ENCODE data around the gene CDC5L.
"Not testable (repeated sequence)": the region's sequence is repeated elsewhere in the genome, so short reads cannot be mapped to it uniquely, and the experiment has no call there.

Gene CDC5L

DNA sequence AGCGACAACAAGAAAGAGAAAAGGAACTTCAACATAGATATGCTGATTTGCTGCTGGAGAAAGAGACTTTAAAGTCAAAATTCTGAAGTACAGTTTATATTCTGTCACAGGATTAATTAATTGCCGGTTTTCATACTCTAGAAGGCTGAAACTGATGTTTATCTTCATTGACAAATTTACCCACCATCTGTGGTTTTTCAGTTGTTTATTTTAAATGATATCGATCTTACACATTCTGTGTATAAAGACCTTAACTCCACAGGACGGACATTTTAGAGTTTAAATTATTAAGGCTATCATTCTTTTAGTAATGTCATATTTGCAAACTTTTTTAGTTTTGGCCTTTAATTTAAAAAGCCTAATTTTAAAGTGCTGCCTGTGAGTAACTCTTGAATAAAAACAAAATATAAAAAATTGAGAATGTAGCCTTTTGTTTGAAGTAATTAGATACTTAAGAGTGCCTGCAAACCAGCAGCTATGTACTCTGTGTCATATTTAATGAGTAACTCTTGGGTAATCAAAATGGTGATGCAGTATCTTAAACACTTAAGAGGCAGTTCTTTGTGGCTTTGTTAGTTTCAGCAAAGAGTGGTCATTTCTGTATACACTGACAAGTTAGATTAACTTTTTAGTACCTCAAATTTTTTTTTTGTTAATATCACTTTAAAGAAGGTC, 59.3 kb downstream of the CDC5L start:
- WGBS, 2 experiments: 93 to 100% methylated on average over 2 to 3 of the region's 4 CpGs
- Histone ChIP-seq H3K27ac (ENCODE audit: insufficient read depth, low read depth, low read length, poor library complexity, severe bottlenecking) (no peak overlapping the region), H3K9me3 (ENCODE audit: control insufficient read depth, low read length) (no peaks in the 10 kb centered on the region), H3K36me3 (ENCODE audit: control insufficient read depth, insufficient read depth, low read length) (peaks cover 23% of the 10 kb centered on the region), H3K4me1 (ENCODE audit: control insufficient read depth, insufficient read depth, low read length) (no peaks in the 10 kb centered on the region), H3K27me3 (ENCODE audit: control insufficient read depth, insufficient read depth, low read length, poor library complexity, severe bottlenecking) (no peaks in the 10 kb centered on the region), H3K4me3 (ENCODE audit: insufficient read depth, low read depth, low read length) (no peak overlapping the region)

DNA sequence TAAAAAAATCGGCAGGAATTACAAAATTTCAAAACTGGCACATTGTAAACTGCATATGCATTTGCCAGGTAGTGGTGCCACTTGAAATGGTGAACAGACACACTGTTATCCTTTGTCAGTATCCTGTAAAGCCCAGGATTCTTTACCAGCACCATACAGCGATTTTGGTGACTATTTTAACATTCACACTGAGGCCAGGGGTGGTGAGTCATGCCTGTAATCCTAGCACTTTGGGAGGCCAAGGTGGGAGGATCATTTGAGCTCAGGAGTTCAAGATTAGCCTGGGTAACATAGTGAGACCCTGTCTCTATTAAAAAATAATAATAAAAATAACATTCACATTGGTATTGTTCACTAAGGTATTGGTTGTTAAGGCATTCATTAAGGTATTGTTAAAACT, 61.7 kb downstream of the CDC5L start:
- H3K9me3 ChIP-seq (ENCODE audit: control insufficient read depth, low read length); H3K27me3 ChIP-seq (ENCODE audit: control insufficient read depth, insufficient read depth, low read length, poor library complexity, severe bottlenecking); H3K4me3 ChIP-seq (ENCODE audit: insufficient read depth, low read depth, low read length); H3K27ac ChIP-seq (ENCODE audit: insufficient read depth, low read depth, low read length, poor library complexity, severe bottlenecking); H3K4me1 ChIP-seq (ENCODE audit: control insufficient read depth, insufficient read depth, low read length): not testable (repeated sequence)
- H3K36me3 ChIP-seq (ENCODE audit: control insufficient read depth, insufficient read depth, low read length): peaks cover 11% of the 10 kb centered on the region
- WGBS, 2 experiments: 92 to 94% methylated on average over 2 of the region's 2 CpGs

DNA sequence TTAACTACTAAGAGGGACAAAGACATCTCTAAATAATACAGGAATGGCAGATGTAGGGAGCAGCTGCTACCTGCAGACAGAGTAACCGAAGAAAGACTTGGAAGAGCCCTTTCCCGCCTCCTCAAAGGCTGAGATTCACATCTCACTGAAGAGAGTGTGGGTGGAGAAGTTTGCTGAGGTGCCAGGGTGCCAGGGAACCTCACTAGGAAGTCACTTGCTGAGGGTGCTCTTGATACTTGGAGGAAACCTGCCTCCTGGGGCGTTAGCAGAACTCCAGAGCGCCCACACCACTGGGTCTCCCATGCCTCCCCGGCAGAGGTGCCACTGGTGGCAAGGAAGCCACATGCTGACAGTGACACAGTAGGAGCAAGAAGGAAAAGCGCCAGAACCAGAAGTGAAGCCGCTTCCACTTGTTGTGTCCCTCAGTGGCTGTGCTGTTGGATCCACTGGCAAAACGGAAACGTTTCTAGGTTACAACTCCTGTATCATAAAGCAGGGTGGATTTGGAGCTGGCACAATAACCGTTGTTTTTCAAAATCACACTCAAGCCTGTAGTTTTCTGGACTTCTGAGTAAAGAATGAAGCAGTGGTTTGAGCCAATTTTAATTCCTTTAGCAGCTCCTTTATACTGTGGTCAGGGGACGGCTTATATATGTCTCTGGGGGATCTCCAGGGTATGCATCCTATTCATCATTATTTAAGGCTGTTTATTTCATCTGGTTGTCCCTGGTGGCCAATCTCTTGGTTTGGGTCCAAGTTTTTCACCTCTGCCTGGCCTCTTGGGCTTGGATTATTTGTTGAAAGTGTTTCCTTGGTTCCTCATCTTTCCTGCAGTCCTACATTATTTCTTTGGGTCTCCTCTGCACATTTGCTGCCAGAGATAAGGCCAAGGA, 64.5 kb downstream of the CDC5L start:
- no peaks in the 10 kb centered on the region for H3K27me3 ChIP-seq (ENCODE audit: control insufficient read depth, insufficient read depth, low read length, poor library complexity, severe bottlenecking)

DNA sequence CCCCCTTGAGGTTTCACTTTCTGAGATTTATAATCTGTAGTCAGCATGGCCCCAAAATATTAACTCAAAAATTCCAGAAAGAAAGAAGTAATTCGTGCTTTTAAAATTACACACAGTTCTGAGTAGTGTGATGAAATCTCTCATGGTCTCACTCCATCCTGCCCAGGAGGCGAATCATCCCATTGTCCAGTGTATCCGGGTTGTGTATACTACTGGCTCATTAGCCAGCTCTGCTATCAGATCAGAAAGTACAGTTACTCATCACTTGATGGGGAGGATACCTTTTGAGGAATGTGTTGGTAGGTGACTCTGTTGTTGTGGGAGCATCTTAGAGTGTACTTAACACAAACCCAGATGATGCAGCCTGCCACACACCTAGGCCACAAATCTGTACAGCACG, 65.2 kb downstream of the CDC5L start:
- no peak overlapping the region for H3K4me3 ChIP-seq (ENCODE audit: insufficient read depth, low read depth, low read length)
- 96 to 99% methylated on average over 4 of the region's 4 CpGs for WGBS, 2 experiments
- H3K27me3 ChIP-seq (ENCODE audit: control insufficient read depth, insufficient read depth, low read length, poor library complexity, severe bottlenecking): no peaks in the 10 kb centered on the region
- no peaks in the 10 kb centered on the region for H3K4me1 ChIP-seq (ENCODE audit: control insufficient read depth, insufficient read depth, low read length)
- H3K36me3 ChIP-seq (ENCODE audit: control insufficient read depth, insufficient read depth, low read length): peaks cover 8% of the 10 kb centered on the region
- H3K9me3 ChIP-seq (ENCODE audit: control insufficient read depth, low read length): no peaks in the 10 kb centered on the region
- H3K27ac ChIP-seq (ENCODE audit: insufficient read depth, low read depth, low read length, poor library complexity, severe bottlenecking): no peak overlapping the region

More for the DNA sequence above, 64.5 kb downstream of the CDC5L start:
- Histone ChIP-seq H3K27ac (ENCODE audit: insufficient read depth, low read depth, low read length, poor library complexity, severe bottlenecking) (no peak overlapping the region), H3K4me1 (ENCODE audit: control insufficient read depth, insufficient read depth, low read length) (no peaks in the 10 kb centered on the region), H3K36me3 (ENCODE audit: control insufficient read depth, insufficient read depth, low read length) (peaks cover 11% of the 10 kb centered on the region), H3K4me3 (ENCODE audit: insufficient read depth, low read depth, low read length) (no peak overlapping the region), H3K9me3 (ENCODE audit: control insufficient read depth, low read length) (no peaks in the 10 kb centered on the region)
- WGBS, 2 experiments: 96 to 97% methylated on average over 11 of the region's 11 CpGs

DNA sequence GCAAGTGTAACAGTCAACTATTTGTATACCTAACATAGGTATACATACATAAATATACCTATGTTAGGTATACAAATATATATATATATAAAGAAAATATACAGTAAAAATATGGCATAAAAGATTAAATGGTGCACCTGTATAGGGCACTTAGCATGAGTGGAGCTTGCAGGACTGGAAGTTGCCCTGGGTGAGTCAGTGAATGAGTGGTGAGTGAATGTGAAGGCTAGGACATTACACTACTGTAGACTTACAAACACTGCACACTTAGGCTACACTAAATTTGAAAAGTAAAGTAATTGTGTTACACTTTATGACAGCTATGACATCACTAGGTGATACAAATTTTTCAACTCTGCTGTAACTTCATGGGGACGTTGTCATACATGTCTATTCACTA, 65.6 kb downstream of the CDC5L start:
- H3K27me3 ChIP-seq (ENCODE audit: control insufficient read depth, insufficient read depth, low read length, poor library complexity, severe bottlenecking): no peaks in the 10 kb centered on the region
- no peak overlapping the region for H3K27ac ChIP-seq (ENCODE audit: insufficient read depth, low read depth, low read length, poor library complexity, severe bottlenecking)
- no peak overlapping the region for H3K4me3 ChIP-seq (ENCODE audit: insufficient read depth, low read depth, low read length)
- peaks cover 4% of the 10 kb centered on the region for H3K36me3 ChIP-seq (ENCODE audit: control insufficient read depth, insufficient read depth, low read length)
- H3K4me1 ChIP-seq (ENCODE audit: control insufficient read depth, insufficient read depth, low read length): no peaks in the 10 kb centered on the region
- no peaks in the 10 kb centered on the region for H3K9me3 ChIP-seq (ENCODE audit: control insufficient read depth, low read length)
- WGBS, 2 experiments: 90% methylated on average over 1 of the region's 1 CpG; no CpG with 5 or more reads in 1 of the 2 experiments

DNA sequence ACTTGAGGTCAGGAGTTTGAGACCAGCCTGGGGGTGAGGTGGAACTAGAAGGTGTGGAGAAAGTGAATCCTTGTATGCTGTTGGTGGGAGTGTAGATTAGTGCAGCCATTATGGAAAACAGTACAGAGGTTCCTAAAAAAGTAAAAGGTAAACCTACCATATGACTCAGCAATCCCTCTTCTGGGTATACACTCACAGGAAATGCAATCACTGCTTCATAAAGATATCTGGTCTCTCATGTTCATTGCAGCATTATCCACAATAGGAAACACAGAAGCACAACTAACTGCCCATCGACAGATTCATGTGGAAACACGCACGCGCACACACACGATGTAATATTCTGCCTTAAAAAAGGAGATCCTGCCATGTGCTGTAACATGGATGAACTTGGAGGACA, 66.7 kb downstream of the CDC5L start:
- no peaks in the 10 kb centered on the region for H3K4me1 ChIP-seq (ENCODE audit: control insufficient read depth, insufficient read depth, low read length)
- no peaks in the 10 kb centered on the region for H3K9me3 ChIP-seq (ENCODE audit: control insufficient read depth, low read length)
- WGBS, 2 experiments: 86 to 87% methylated on average over 5 of the region's 5 CpGs
- no peak overlapping the region for H3K4me3 ChIP-seq (ENCODE audit: insufficient read depth, low read depth, low read length)
- no peak overlapping the region for H3K27ac ChIP-seq (ENCODE audit: insufficient read depth, low read depth, low read length, poor library complexity, severe bottlenecking)
- H3K36me3 ChIP-seq (ENCODE audit: control insufficient read depth, insufficient read depth, low read length): no peaks in the 10 kb centered on the region
- no peaks in the 10 kb centered on the region for H3K27me3 ChIP-seq (ENCODE audit: control insufficient read depth, insufficient read depth, low read length, poor library complexity, severe bottlenecking)

DNA sequence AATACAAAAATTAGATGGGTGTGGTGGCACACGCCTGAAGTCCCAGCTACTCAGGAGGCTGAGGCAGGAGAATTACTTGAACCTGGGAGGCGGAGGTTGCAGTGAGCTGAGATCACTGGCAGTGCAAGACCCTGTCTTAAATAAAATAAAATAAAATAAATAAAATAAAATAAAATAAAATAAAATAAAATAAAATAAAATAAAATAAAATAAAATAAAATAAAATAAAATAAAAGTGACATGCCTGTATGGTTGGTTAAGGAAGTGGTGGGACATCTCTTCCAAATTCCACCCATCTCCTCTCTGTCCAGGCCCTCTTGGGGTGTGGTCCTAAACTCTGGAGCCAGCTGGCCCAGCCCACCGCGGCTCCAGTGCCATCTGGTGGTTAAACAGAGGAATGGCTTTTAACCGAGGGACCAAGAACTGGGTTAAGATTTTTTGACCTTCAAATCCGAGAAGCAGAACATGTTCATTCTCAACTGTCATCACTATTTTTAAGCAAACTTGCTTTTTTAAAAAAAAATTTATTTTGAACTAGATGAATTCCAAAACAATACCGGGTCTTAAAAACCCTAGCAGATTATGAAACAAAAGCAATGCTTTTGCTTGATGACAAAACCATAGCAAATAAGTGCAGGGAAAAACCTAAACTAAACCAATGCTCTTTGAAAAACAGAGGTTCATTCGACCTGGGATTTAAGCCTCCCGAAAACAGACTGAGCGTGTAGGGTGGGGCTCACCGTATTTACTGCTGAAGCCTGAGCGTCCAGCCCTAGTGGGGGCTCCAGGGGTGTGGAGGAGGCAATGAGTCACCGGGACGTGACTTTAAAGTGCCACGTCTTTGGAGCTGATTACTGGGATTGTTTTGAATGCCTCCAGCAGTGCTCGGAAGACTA, 68.8 kb downstream of the CDC5L start:
- 42% methylated on average over 15 to 16 of the region's 16 CpGs for WGBS, 2 experiments
- no peaks in the 10 kb centered on the region for H3K36me3 ChIP-seq (ENCODE audit: control insufficient read depth, insufficient read depth, low read length)
- H3K27ac ChIP-seq (ENCODE audit: insufficient read depth, low read depth, low read length, poor library complexity, severe bottlenecking): no peak overlapping the region
- H3K27me3 ChIP-seq (ENCODE audit: control insufficient read depth, insufficient read depth, low read length, poor library complexity, severe bottlenecking): no peaks in the 10 kb centered on the region
- no peaks in the 10 kb centered on the region for H3K9me3 ChIP-seq (ENCODE audit: control insufficient read depth, low read length)
- no peaks in the 10 kb centered on the region for H3K4me1 ChIP-seq (ENCODE audit: control insufficient read depth, insufficient read depth, low read length)
- no peak overlapping the region for H3K4me3 ChIP-seq (ENCODE audit: insufficient read depth, low read depth, low read length)

DNA sequence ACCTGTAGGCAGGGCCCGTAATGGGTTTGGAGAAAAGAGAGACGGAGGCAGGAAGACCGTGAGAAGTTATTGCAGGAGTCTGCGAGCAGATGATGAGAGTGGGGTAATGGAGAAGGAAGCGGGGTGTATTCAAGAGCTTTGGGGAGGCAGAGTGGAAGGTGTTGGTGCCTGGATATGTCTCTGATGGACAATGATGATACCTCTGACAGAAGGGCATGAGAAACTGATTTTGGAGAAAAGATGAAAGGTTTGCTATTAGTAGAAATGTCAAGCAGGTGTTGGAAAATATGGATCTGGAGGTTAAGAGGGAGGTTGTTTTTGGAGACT, 69.4 kb downstream of the CDC5L start:
- WGBS, 2 experiments: 78 to 84% methylated on average over 5 of the region's 5 CpGs
- H3K27ac ChIP-seq (ENCODE audit: insufficient read depth, low read depth, low read length, poor library complexity, severe bottlenecking): no peak overlapping the region
- H3K4me3 ChIP-seq (ENCODE audit: insufficient read depth, low read depth, low read length): no peak overlapping the region
- H3K27me3 ChIP-seq (ENCODE audit: control insufficient read depth, insufficient read depth, low read length, poor library complexity, severe bottlenecking): no peaks in the 10 kb centered on the region
- no peaks in the 10 kb centered on the region for H3K9me3 ChIP-seq (ENCODE audit: control insufficient read depth, low read length)
- H3K36me3 ChIP-seq (ENCODE audit: control insufficient read depth, insufficient read depth, low read length): no peaks in the 10 kb centered on the region
- H3K4me1 ChIP-seq (ENCODE audit: control insufficient read depth, insufficient read depth, low read length): no peaks in the 10 kb centered on the region

DNA sequence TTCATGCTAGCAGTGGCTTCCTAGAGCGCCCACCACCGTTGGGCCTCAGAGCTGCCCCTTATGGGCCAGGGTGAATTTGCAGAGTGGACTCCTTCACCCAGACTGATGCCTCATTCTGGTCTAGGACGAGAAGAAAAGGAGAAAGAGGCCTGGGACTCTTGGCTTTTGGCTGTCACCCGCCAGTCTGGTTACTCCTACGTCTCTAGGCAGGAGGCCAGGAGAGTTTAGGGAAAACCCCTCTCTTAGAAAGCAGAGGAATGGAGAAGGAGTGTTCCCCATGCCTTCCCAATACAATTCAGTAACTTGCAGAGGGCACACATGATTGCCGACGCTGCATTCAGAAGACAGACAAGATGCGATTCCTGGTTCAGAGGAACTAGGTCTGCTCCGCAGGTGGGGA, 70.1 kb downstream of the CDC5L start:
- no peaks in the 10 kb centered on the region for H3K4me1 ChIP-seq (ENCODE audit: control insufficient read depth, insufficient read depth, low read length)
- H3K4me3 ChIP-seq (ENCODE audit: insufficient read depth, low read depth, low read length): no peak overlapping the region
- H3K27ac ChIP-seq (ENCODE audit: insufficient read depth, low read depth, low read length, poor library complexity, severe bottlenecking): no peak overlapping the region
- no peaks in the 10 kb centered on the region for H3K9me3 ChIP-seq (ENCODE audit: control insufficient read depth, low read length)
- no peaks in the 10 kb centered on the region for H3K27me3 ChIP-seq (ENCODE audit: control insufficient read depth, insufficient read depth, low read length, poor library complexity, severe bottlenecking)
- WGBS, 2 experiments: 90 to 94% methylated on average over 9 of the region's 9 CpGs
- H3K36me3 ChIP-seq (ENCODE audit: control insufficient read depth, insufficient read depth, low read length): no peaks in the 10 kb centered on the region

DNA sequence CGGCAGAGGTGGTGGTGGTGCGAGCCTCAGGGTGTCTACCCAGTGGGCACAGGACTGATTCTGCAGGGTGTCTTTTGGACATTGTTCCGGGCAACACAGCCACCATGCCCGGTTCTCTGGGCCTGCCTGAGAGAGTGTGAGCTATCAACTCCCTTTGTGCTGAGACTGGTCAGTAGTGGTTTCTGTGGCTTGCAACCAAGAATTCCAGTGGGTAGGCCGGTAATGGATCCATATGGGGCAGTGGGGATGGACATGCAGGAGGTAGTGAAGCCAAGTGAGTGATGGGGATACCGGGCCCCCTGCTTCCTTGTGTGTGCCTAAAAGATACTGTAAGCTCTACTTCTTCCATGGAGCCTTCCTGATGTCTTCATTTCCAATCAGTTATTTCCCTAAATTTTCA, 71.0 kb downstream of the CDC5L start:
- Histone ChIP-seq H3K9me3 (ENCODE audit: control insufficient read depth, low read length) (no peaks in the 10 kb centered on the region), H3K4me3 (ENCODE audit: insufficient read depth, low read depth, low read length) (no peak overlapping the region), H3K27ac (ENCODE audit: insufficient read depth, low read depth, low read length, poor library complexity, severe bottlenecking) (no peak overlapping the region), H3K36me3 (ENCODE audit: control insufficient read depth, insufficient read depth, low read length) (no peaks in the 10 kb centered on the region), H3K27me3 (ENCODE audit: control insufficient read depth, insufficient read depth, low read length, poor library complexity, severe bottlenecking) (no peaks in the 10 kb centered on the region), H3K4me1 (ENCODE audit: control insufficient read depth, insufficient read depth, low read length) (no peaks in the 10 kb centered on the region)
- 95 to 98% methylated on average over 6 of the region's 6 CpGs for WGBS, 2 experiments
